GM12891 (cell line): ENCODE results near the gene TM4SF18.

Experiments used
- PAX5 ChIP-seq: IDR thresholded peaks from 2 replicates; pipeline ENCODE4 v1.6.1; 2011; ENCODE audit warnings: low read length, moderate library complexity, mild to moderate bottlenecking; ENCODE audit not compliant: insufficient read depth, severe bottlenecking
- POLR2A ChIP-seq: IDR thresholded peaks from 2 replicates; pipeline ENCODE4 v1.6.1; 2011; ENCODE audit warnings: low read depth, low read length, control low read depth
- POLR2AphosphoS5 ChIP-seq: IDR thresholded peaks from 2 replicates; pipeline ENCODE4 v1.6.1; 2011; ENCODE audit warnings: low read depth, low read length, control low read depth
- POU2F2 ChIP-seq: IDR thresholded peaks from 2 replicates; pipeline ENCODE4 v1.6.1; 2011; ENCODE audit warnings: low read depth, mild to moderate bottlenecking, control low read depth, low read length, moderate library complexity
- SPI1 ChIP-seq: IDR thresholded peaks from 2 replicates; pipeline ENCODE4 v1.6.1; 2011; ENCODE audit warnings: low read depth, low read length, control low read depth
- TAF1 ChIP-seq: IDR thresholded peaks from 2 replicates; pipeline ENCODE4 v1.6.1; 2011; ENCODE audit warnings: low read depth, low read length, control low read depth

DNA sequence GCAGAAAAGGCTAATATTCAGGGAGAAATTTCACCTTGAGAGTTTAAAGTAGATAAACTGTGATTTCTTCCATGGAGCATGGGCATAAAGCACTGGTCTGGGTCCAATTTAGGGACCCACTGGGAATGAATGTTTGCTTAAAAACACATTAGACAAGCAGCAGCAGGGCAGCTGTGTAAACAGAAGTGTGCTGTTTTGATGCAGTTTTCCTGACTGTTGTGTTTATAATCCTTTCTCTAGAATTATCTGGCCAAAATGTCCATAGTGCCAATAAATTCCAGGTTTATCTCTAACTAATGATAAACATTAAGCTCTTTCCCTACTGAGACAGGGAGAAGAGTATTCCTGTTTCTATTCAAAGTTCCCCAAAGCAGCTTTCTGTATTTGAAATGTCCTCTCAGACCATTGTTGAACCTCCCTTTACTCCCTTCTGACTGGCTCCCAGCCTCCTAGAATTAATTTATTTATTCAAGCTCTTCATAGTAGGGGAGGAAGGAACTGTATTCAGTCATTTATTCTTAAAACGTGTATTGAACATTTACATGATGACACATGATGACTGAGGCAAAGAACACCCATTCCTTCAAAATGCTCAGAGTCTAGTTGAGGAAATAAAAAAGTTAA, 7.0 kb upstream of the TM4SF18 start:
- TF ChIP-seq POLR2AphosphoS5 = no peak
- TF ChIP-seq POLR2A = no peak
- TF ChIP-seq TAF1 = no peak
- TF ChIP-seq SPI1 = no peak
- no peak for TF ChIP-seq POU2F2
- no peak for TF ChIP-seq PAX5
